ENCODE results near the gene POLR1E.

- TF ChIP-seq CTCF (conservative IDR thresholded peaks at IDR 0.05; ENCODE audit: low read length): no peak
- no peak for TF ChIP-seq EZH2phosphoT487 (IDR thresholded peaks at IDR 0.05; ENCODE audit: borderline replicate concordance)
Measured at GRCh38 chr9:37452611-37453010, 33.1 kb upstream of the POLR1E start.
